Lung (tissue), 12 donors: ENCODE measurements around the gene RAB27B. TPM values are rescaled to one million over a fixed set of nuclear protein-coding genes. Genes with fewer than 3 reads are reported as not detected.
A peak's percentile ranks its signal among the peaks of the same experiment; 100 is the strongest.

Experiments
- ATAC-seq: fragments of 200-7000 bp; cut with Tn5 transposase; one replicate; pipeline ENCODE4 v1.9.1; 2020; ENCODE audit warnings: moderate number of reproducible peaks; ENCODE audit not compliant: insufficient read depth, low FRiP score
- DNase-seq, 3 donors: peaks; one replicate each; pipeline ENCODE4 v3.0.0-alpha.2; 2013 to 2017
- H3K27ac ChIP-seq, 2 donors: one replicate each; pipeline ENCODE4 v1.5.1; 2013; ENCODE audit warnings: mild to moderate bottlenecking in 2 of 2, moderate library complexity in 2 of 2, control low read depth in 1 of 2, inconsistent platforms in 1 of 2, low read depth in 1 of 2, low read length in 1 of 2
- H3K27me3 ChIP-seq, 3 donors: one replicate each; pipeline ENCODE4 v1.5.1; 2013; ENCODE audit warnings: low read length in 2 of 3; ENCODE audit not compliant: control insufficient read depth in 3 of 3, insufficient read depth in 3 of 3
- H3K36me3 ChIP-seq, 4 donors: one replicate each; pipeline ENCODE4 v1.5.1; 2013; ENCODE audit warnings: low read length in 4 of 4, mild to moderate bottlenecking in 1 of 4, moderate library complexity in 1 of 4; ENCODE audit not compliant: control insufficient read depth in 4 of 4, insufficient read depth in 4 of 4
- H3K4me1 ChIP-seq, 5 donors: one replicate each; pipeline ENCODE4 v1.5.1; 2013; ENCODE audit warnings: low read length in 5 of 5, mild to moderate bottlenecking in 2 of 5, moderate library complexity in 1 of 5; ENCODE audit not compliant: control insufficient read depth in 5 of 5, insufficient read depth in 5 of 5
- H3K4me3 ChIP-seq: one replicate; pipeline ENCODE4 v1.5.1; 2013; ENCODE audit warnings: mild to moderate bottlenecking, control low read depth, moderate library complexity
- H3K9ac ChIP-seq, 2 donors: one replicate each; pipeline ENCODE4 v1.5.1; 2013; ENCODE audit warnings: low read length in 2 of 2, control low read depth in 1 of 2; ENCODE audit not compliant: insufficient read depth in 1 of 2
- H3K9me3 ChIP-seq, 4 donors: one replicate each; pipeline ENCODE4 v1.5.1; 2013; ENCODE audit warnings: low read length in 3 of 4, mild to moderate bottlenecking in 1 of 4, moderate library complexity in 1 of 4; ENCODE audit not compliant: control insufficient read depth in 4 of 4, insufficient read depth in 3 of 4
- CTCF ChIP-seq: IDR thresholded peaks from 2 replicates; pipeline ENCODE4 v1.5.1; 2012; ENCODE audit warnings: mild to moderate bottlenecking; ENCODE audit errors: control extremely low read depth, extremely low read depth
- WGBS, 2 donors: extraction: QIAGEN DNeasy Blood & Tissue Kit; methylation state at CpG; one replicate each; pipeline ENCODE4 v1.1.7; 2013; 5-methylcytosine and 5-hydroxymethylcytosine counted together
- polyA plus RNA-seq, 2 donors: library from polyadenylated mRNA; stranded (reverse); fragments of 200-250 nt; gene quantifications; one replicate each; pipeline ENCODE4 v1.2.1, GENCODE V29; 2013
- total RNA-seq, 2 donors: library from RNA; depleted of rRNA in 1 of 2; stranded (reverse); fragments of >200 nt in 1 of 2; gene quantifications; one replicate each; pipeline ENCODE4 v1.2.1, GENCODE V29; 2014 to 2021
- donor health status: control.
- donor health status: control.
- donor health status: Bipolar disorder and iron deficiency.
- donor health status: healthy.
- donor health status: DM: yes; HTN: yes; CAD: no.

The RAB27B gene
- total and polyA plus RNA-seq, 4 donors = 5.0 to 21.5 (median 7.5) TPM

- peak overlapping the region in 1 of 2 donors; percentile 30 for H3K9ac ChIP-seq
- no peak for TF ChIP-seq CTCF
- DNase-seq = peak in 1 of 3 donors; percentile 30
Observed at GRCh38 chr18:54828986-54829385, 709 bp downstream of the RAB27B start.

GRCh38 chr18:54829856-54830255 lies 1.6 kb downstream of the RAB27B start:
- no peak overlapping the region for H3K4me3 ChIP-seq
- H3K27ac ChIP-seq = no peak overlapping the region
- no peaks in the 10 kb centered on the region for H3K27me3 ChIP-seq
- no peaks in the 10 kb centered on the region for H3K36me3 ChIP-seq
- peaks cover 0 to 5% (median 0%) of the 10 kb centered on the region in 4 donors for H3K9me3 ChIP-seq
- no peak for TF ChIP-seq CTCF
- DNase-seq = no peak
- peaks cover 0 to 10% (median 0%) of the 10 kb centered on the region in 5 donors for H3K4me1 ChIP-seq
- ATAC-seq = no peak
- WGBS, 2 donors = 76 to 79% methylated on average over 1 of the region's 1 CpG
- no peak overlapping the region for H3K9ac ChIP-seq

More at GRCh38 chr18:54828986-54829385, 709 bp downstream of the RAB27B start:
- Histone ChIP-seq H3K4me1 (peaks cover 0 to 10% (median 0%) of the 10 kb centered on the region in 5 donors), H3K27ac (no peak overlapping the region), H3K27me3 (no peaks in the 10 kb centered on the region), H3K9me3 (peaks cover 0 to 5% (median under 1%) of the 10 kb centered on the region in 4 donors), H3K4me3 (peak overlapping the region; percentile 29), H3K36me3 (no peaks in the 10 kb centered on the region)
- ATAC-seq = peak; percentile 12
- WGBS, 2 donors = 15 to 19% methylated on average over 2 of the region's 2 CpGs

- no peak for ATAC-seq
- Histone ChIP-seq H3K9me3 (peaks cover 0 to 5% (median 0%) of the 10 kb centered on the region in 4 donors), H3K9ac (no peak overlapping the region), H3K36me3 (no peaks in the 10 kb centered on the region), H3K4me1 (peaks cover 0 to 10% (median 0%) of the 10 kb centered on the region in 5 donors), H3K4me3 (no peak overlapping the region), H3K27me3 (no peaks in the 10 kb centered on the region), H3K27ac (no peak overlapping the region)
- TF ChIP-seq CTCF = no peak
- WGBS, 2 donors = 85 to 89% methylated on average over 1 of the region's 1 CpG
- DNase-seq = no peak
Observed at GRCh38 chr18:54830260-54830659, 2.0 kb downstream of the RAB27B start.

GRCh38 chr18:54830866-54831265 lies 2.6 kb downstream of the RAB27B start:
- Histone ChIP-seq H3K27ac (no peak overlapping the region), H3K4me3 (no peak overlapping the region), H3K9ac (no peak overlapping the region), H3K36me3 (no peaks in the 10 kb centered on the region), H3K9me3 (peaks cover 0 to 5% (median 0%) of the 10 kb centered on the region in 4 donors), H3K4me1 (peaks cover 0 to 10% (median 0%) of the 10 kb centered on the region in 5 donors), H3K27me3 (no peaks in the 10 kb centered on the region)
- ATAC-seq = no peak
- 82 to 85% methylated on average over 2 of the region's 2 CpGs for WGBS, 2 donors
- no peak for DNase-seq
- TF ChIP-seq CTCF = no peak
